ENCODE measurements around the gene ATP7A.

The ATP7A gene

DNA sequence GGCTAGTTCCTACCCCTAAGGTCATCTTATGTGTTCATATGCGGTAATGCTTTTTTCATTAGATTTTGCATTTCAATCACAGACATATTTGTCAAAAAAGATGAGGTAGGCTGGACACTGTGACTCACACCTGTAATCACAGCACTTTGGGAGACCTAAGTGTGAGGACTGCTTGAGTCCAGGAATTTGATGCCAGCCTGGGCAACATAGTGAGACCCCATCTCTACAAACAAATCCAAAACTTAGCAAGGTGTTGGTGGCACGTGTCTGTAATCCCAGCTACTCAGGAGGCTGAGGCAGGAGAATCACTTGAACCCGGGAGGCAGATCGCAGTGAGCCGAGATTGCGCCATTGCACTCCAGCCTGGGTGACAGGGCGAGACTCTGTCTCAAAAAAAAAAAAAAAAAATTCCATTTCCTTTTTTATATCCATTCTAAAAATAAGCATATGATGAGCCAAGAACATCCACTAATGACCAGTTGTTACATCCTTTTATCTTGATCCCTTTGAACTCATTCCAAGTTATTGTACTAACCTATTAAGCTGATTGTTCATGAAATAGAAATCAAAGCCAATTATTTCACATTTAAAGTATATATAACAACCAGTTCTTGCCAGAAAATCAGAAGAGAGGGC lies 35.5 kb downstream of the ATP7A start:
- no peak for DNase-seq

DNA sequence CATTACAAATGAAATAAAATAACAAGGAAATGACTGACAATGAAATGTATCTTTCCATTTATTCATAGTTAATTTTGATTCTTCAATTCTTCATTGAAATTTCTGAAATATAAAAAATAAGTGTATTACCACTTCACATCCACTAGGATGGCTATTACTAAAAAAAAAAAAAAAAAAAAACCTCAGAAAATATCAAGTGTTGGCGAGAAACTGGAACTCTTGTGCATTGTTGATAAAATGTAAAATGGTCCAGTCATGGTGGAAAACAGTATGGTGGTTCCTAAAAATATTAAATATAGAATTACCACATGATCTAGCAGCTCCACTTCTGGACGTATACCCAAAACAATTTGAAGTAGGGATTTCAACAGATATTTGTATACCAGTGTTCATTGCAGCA lies 36.1 kb downstream of the ATP7A start:
- DNase-seq, result no peak

DNA sequence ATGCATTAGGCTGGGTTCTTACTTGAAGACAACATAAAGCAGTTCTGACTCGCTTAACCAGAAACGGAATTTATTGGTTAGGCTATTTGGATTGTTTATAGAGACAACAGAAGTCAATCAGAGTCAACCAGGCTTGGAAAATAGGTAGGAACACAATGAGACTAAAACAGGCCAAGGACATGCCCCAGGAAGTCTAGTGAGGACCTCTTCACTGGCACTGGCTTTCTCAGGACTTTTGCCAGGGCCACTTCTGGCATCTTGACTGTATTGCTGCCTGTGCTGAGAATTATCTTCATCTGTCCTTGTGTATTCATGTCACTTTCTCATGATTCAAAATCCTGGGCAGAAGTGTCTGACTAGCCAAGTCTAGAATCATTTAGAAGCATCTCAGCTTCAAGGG lies 39.3 kb downstream of the ATP7A start:
- DNase-seq, result no peak

DNA sequence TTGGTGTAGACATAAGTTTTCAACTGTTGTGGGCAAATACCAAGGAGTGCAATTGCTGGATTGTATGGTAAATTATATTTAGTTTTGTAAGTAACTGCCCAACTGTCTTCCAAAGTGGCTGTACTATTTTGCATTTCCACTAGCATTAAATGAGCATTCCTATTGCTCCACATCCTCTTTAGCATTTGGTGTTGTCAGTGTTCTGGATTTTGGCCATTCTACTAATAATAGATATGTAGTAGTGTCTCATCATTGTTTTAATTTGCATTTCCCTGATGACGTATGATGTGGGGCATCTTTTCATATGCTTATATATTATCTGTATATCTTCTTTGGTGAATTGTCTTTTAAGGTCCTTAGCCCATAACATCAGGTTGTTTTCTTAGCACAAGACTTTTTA lies 41.7 kb downstream of the ATP7A start:
- DNase-seq, result no peak

DNA sequence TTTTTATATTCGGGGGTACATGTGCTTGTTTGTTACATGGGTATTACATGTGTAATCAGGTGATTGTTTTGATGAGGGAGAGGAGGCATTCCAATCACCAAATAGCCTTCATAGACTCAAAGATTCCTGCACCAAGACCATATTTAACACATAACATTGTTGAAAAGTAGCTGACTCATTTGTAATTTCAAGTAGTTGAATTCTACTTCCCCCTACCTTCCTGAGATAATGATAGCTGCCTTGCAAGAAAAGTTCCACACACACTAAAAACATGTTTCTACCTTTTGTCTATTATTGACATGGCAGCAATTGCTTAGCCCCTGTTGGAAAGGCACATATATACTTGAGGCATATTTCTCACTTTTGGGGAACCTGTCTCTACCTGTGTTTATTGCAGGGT lies 42.8 kb downstream of the ATP7A start:
- DNase-seq, result no peak

DNA sequence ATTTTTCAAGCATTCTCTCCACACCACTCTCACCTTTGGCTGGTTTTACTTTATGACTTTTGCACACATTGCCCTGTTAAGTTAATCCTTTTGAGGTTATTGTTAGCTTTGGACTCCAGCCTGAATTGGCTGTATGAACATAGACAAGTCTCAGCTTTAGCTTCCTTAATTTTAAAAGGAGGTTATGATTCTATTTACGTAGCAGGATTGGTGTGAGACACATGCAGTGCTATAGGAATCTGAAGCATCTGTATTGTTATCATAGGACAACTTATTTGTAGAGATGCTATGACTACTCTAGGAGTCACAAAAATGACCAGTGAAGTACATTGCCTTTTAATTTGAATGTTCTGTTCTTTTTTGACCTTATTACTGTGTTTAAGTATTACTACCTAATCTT lies 43.2 kb downstream of the ATP7A start:
- no peak for DNase-seq

DNA sequence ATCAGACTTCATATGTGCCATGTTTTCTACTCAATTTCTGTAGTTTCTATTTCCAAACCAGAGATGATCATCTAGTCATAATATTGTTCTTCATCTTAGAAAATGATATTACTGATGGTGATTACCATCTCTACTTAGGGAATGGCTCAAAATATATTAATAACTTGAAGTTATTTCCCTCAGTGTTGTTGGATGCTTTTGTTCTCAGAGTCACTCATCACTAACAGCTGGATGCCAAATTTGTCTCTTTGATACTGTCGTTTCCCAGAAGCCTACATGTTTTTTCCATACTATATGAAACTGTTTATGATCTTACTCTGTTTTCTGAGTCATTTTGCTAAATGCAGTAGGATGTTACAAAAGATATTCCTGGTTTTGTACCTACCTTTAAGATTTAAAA lies 50.1 kb downstream of the ATP7A start:
- DNase-seq, result no peak

DNA sequence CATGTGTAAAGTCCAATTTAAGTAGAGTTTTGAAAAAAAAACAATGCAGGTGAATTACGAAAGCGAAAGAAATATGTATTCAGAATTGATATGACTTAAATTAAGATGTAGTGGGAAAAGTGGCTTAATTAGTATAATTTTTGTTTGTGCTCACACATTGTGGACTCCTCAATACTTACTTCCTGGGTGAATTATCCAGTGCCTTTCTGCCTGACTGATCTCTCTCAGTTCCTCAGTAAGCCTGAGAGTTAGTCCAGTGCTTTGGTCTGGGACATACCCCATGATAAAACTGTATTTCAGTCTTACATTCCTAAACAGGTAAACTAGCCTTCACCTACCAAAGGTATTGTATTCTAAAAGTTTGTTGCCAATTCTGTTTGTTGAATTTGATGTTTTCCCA lies 50.6 kb downstream of the ATP7A start:
- DNase-seq, result no peak

DNA sequence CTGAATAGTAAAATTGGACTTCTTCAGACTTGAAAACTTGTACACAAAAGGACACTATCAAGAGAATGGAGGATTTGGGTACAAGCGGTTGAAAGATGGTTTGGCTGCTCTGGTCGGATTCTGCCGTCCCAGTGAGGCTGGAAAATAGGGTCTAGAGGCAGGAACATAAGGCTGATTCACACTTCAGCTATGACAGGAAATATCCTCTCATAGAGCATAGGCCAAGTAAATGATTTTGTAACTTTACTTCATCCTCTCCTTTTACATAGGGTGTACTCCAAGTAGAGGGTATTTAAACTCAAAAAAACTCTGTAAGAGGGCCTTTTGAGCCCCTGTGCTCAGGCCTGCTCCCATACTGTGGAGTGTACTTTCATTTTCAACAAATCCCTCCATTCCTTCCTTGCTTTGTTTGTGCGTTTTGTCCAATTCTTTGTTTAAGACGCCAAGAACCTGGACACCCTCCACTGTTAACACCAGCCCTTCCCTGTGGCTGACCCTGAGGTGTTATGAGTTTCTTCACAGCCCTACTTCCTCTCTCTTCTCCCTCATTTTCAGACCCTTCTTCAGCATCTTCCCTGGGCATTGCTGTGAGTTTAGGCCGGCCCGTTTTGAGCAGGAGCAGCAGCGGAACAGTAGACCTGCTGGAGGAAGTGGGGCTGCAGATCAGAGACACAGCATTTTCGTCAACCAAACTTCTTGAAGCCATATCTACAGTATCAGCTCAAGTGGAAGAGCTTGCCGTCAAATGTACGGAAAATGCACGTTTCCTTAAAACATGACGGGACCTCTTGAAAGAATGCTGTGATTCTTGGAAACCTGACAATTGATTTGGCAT lies 51.8 kb downstream of the ATP7A start:
- DNase-seq, result peak in 1 of 4 experiments; percentile 3

DNA sequence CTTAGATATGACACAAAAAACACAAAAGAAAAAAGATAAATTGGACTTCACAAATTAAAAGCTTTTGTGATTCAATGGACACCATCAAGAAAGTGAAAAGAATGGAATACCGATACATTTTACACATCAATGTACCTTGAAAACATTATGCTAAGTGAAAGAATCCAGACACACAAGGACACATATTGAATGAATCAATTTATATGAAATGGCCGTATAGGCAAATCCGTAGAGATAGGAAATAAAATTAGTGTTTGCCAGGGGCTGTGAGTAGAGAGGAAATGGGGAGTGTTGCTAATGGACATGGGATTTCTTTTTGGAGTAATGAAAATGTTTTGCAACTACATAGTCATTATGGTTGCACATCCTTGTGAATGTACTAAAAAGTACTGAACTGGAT lies 55.9 kb downstream of the ATP7A start:
- no peak for DNase-seq

DNA sequence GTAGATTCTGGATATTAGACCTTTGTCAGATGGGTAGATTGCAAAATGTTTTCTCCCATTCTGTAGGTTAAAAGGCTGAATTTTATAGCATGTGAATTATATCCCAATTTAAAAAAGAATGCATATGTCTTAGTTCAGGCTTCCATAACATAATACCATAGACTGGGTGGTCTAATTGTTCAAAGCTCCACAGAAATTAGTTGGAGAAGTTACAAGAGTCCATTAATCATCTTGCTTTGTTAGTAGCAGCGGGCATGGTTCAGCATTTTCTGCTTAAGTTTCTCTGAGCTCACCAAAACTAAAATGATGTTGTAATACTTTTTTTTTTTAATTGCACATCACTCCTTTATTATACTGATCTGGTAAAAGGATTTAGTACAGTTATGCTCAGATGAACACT lies 57.1 kb downstream of the ATP7A start:
- DNase-seq, result no peak

DNA sequence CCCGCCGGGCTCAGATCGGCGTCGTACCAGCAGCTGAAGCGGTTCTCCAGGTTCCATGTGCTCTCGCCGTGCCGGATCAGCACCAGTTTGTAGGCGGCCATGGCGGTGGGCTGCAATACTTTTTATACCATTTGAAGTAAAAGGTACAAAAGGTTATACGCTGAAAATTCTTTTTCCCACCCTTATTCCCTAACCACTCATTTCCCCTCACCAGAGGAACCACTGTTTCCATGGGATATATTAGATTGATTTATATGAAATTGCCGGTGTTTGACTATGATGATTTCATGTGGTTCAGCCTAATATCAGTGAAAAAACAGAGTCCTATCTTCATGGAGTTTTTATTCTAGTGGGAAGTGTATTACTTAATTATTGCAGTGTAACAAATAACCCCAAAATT lies 59.0 kb downstream of the ATP7A start, which contains the start of gene PGAM4:
TSS of gene PGAM4 (minus strand) at position 101 of the 400 bp plus-strand sequence. CDS start at position 101, 0 bp downstream.
- no peak for DNase-seq

DNA sequence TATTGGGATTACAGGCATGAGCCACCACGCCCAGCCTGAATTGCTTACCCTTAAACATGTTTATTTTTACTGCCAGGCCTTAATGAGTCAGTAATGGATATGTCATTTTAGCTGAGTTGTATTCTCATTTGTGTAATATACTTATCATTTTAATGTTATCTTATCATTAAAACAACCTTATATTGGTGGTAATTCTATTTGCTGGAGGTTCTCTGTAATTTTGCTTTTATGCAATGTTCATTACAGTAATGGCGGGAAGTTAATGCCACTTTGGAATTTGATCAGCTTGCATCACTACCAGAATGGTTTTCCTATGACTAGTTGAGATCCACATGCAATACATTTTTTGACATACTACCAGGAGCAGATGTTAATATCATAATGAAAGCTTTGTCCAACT lies 65.3 kb downstream of the ATP7A start:
- DNase-seq, result no peak

DNA sequence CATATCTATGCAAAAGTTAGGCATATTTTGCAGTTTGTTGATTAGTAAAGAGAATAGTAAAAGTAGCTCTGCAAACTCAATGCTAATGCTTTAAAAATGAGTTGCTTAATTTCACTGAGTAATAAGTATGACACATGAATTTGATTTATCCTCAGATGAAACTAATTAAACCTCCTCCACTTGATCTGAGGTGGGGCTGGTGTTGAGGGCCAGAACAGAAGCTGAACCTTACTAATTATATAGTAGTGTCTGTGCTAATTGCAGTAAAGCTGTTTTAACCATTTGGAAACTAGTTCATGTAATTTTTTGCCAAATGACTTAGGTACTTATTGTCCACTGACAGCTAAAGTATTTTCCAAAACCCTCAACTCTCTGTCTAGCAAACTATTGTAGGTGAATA lies 66.6 kb downstream of the ATP7A start:
- DNase-seq, result no peak

DNA sequence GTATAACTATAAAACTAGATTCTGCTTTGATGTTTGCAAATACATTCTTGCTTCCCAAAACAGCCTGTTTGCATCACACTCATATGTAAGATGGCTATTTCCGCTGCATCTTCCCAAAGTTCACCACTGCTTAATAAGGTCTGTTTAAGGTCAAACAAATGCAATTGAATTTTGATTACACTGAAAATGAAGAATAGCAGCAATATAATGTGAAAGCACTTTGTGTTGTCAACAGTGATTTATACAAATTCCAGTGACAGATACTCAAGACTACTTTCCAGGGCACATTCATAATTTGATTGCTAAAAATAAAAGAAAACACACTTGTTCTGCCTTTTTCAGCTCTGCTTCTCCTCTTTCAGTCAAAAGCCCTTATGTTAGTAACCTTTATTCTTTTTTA lies 67.0 kb downstream of the ATP7A start:
- DNase-seq, result no peak

DNA sequence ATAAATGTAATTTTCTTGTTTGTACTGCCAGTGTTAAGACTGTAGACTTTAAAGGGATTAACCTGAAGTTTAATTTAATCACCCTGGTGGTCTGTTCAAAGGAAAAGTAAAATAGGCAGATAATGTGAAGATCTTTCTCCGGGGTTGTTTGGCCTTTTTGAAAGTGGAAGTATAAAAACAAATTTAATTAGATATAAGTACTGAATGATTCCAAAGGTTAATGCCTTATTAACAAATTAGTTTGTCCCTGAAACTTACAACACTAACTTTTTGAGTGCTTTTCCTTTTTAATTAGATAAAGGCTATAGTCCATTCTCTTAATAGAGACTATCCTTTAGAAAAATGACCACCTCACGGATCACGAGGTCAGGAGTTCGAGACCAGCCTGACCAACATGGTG lies 69.4 kb downstream of the ATP7A start:
- no peak for DNase-seq

DNA sequence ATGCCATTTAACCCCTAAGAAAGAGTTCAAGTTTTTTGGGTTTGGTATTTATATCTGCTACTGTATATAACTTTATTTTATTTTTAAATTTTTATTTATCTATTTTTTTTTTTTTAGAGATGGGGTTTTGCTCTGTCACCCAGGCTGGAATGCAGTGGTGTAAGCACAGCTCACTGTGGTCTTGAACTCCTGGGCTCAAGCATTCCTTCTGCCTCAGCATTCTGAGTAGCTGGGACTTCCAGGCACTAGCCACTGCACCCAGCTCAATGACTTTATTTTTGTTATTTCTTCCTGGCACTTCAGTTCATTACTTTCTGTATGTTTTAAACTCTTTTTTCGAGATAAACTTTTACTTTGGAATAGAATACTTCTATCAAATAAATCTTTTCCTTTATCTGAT lies 101.4 kb downstream of the ATP7A start:
- no peak for DNase-seq

DNA sequence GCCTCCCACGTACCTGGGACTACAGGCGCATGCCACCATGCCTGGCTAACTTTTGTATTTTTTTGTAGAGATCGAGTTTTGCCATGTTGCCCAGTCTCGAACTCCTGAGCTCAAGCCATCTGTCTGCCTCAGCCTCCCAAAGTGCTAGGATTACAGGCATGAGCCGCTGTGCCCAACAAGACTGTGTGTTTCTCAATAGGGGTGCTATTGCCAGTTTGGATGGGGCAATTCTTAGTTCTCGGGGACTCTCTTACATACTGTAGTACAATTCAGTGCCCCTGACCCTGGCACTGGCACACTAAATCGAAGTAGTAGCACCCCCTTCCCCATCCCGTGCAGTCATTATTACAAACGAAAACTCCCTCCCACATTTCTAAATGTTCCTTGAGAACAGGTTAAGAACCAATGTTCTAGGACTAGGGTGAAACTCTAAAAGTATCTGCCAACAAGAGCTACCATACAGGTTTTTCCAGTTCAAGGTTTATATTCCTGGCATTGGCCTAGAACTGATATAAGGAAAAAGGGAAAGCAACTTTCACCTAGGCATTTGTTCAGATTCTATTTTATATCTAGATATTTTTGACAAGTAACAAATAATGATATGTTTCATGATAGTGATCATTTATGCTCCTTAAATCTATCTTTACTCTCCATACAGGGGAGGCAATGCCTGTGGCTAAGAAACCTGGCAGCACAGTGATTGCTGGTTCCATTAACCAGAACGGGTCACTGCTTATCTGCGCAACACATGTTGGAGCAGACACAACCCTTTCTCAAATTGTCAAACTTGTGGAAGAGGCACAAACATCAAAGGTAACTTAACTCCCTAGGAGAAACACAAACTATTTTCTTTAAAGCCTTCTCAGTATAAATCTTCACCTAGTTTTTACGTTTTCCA lies 109.3 kb downstream of the ATP7A start:
- no peak for DNase-seq

DNA sequence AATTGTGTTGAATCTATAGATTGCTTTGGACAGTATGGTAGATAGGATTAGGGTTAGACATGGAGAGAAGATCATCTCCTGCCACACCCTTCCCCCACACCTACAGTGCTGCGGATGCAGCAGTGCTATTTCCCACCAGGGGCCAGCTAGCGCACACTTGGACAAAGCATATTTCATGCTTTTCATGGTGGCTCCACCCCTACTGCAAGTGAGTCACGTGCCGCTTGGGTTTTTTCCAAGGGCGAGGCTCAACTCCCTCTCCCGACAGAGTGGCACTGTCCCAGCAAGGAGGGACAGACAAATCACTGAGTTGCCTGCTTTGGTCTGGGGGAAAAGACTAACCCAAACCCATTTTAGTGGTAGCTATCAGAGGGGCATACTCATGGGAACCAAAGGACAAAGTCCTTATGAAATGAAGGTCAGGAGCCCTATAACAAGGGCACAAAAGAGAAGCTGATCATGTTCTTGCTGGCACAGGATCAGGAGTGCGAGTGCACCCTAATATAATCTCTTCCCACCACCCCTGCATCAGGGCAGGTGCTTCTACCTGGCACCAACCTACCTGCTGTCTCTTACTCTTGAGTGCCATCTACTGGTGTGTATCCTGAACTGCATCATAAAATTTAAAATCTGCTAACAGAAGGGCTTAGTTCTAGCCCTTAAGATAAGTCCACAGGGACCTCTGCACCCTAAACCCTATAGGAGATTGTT lies 114.0 kb downstream of the ATP7A start:
- DNase-seq, result no peak

DNA sequence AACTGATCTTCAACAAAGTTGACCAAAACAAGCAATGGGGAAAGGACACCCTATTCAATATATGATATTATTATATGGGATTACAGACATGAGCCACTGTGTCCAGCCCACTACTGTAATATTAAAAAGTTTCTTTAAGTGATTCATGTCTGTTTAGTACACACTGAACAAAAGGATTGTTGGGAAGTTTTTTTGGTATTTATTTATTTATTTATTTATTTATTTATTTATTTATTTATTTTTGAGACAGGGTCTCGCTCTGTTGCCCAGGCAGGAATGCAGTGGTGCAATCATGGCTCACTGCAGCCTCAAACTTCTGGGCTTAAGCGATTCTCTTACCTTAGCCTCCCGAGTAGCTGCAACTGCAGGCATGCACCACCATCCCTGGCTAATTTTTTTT lies 117.3 kb downstream of the ATP7A start:
- DNase-seq, result no peak

DNA sequence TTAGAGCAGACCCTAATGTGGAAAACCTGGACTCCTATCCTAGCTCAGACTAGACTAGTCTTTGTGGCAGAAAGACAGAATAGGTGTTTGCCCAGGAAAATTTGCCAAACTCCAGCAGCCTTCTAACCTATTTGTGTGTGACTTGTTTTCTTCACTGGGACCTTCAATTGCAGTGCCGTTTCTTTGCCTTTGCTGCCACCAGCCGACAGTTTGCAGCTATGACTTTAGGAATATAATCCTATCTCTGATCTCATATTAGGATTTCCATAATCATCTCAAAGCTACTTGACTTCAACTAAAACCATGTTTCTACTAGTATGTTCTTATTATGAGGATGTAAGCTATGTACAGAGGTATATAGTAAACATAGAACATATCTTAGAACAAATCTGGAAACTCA lies 119.2 kb downstream of the ATP7A start:
- no peak for DNase-seq

DNA sequence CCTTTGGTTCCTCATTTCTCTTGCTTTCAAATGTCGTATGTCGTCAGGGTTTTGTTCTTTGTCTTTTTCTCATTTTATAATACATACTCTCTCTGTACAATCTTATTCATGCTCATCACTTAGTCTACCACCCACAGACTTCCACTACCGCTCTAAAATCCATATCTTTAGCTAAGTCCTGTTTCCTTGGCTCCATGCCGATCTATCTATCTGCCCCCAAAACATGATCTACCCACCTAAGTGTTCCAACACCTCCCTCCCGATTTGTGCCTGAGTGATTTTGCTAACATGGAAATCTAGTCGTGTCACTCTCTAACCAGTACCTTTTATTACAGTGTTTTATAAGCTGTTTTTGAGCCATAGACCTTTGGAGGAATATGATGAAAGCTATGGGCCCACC lies 124.6 kb downstream of the ATP7A start:
- no peak for DNase-seq

DNA sequence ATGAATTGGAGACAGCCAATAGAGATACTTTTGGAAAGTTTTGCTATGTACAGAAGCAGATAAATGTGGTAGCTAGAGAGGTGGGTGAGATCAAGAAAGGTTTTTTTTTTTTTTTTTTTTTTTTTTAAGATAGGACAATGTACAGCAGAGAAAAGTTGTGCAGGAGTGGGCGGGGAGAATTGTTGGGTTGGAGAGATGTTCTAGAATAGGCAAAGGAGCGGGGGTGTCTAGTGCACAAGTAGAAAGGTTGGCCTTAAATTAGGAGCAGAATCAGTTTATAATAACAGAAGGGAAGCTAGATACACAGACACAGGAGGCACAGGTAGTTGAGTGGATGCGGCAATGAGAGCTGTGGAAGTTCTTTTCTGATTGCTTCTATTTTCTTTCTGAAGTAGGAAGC lies 127.4 kb downstream of the ATP7A start:
- DNase-seq, result no peak
